Naive thymus-derived CD4-positive, alpha-beta T cell (primary cell): ENCODE measurements around the gene CCNA1. TPM values are rescaled to one million over a fixed set of nuclear protein-coding genes. Genes with fewer than 3 reads are reported as not detected.

ENCODE experiments used
- ATAC-seq: fragments of 150-1000 bp; cut with Tn5 transposase; 2 replicates; pipeline ENCODE4 v1.10.0; 2021; ENCODE audit warnings: mild to moderate bottlenecking, moderate library complexity
- CTCF ChIA-PET: fragments of 350-600 bp; sonication (Branson Sonifier 250); formaldehyde crosslinking; loops from one replicate; lab custom pipeline; 2021; ENCODE audit warnings: antibody characterized with exemption; lab: Charles Lee
- POLR2A ChIA-PET: fragments of 350-600 bp; sonication (Branson Sonifier 250); formaldehyde crosslinking; loops from one replicate; lab custom pipeline; 2021; ENCODE audit warnings: antibody characterized with exemption, inconsistent platforms; lab: Charles Lee
- DNase-seq, 9 donors: peaks; one replicate each; pipeline versions ENCODE4 v3.0.0 to v3.0.0-alpha.2; 2020 to 2022; ENCODE audit warnings: mixed read lengths in 1 of 9
- H3K27ac ChIP-seq: one replicate; pipeline ENCODE4 v1.7.0; 2013; ENCODE audit warnings: mild to moderate bottlenecking, low read depth, low read length, moderate library complexity
- H3K27me3 ChIP-seq, 2 donors: one replicate each; pipeline ENCODE4 v1.7.0; 2013; ENCODE audit warnings: low read length in 2 of 2, mild to moderate bottlenecking in 2 of 2, moderate library complexity in 2 of 2; ENCODE audit not compliant: control insufficient read depth in 2 of 2, insufficient read depth in 2 of 2
- H3K36me3 ChIP-seq, 3 experiments: 1 replicate in 2 of 3; 2 replicates in 1 of 3; pipeline ENCODE4 v1.7.0; 2013; ENCODE audit warnings: low read length in 3 of 3, mild to moderate bottlenecking in 3 of 3, moderate library complexity in 1 of 3; ENCODE audit not compliant: insufficient read depth in 3 of 3, control insufficient read depth in 2 of 3
- H3K4me1 ChIP-seq, 2 donors: one replicate each; pipeline ENCODE4 v1.7.0; 2013; ENCODE audit warnings: low read length in 2 of 2, mild to moderate bottlenecking in 2 of 2, moderate library complexity in 1 of 2; ENCODE audit not compliant: control insufficient read depth in 2 of 2, insufficient read depth in 2 of 2
- H3K4me3 ChIP-seq: 2 replicates; pipeline ENCODE4 v1.7.0; 2013; ENCODE audit warnings: mild to moderate bottlenecking, low read length
- H3K9me3 ChIP-seq, 3 experiments: 1 replicate in 2 of 3; 2 replicates in 1 of 3; pipeline ENCODE4 v1.7.0; 2013; ENCODE audit warnings: low read length in 3 of 3; ENCODE audit not compliant: control insufficient read depth in 2 of 3
- H3K27ac Mint-ChIP-seq, 9 donors: one replicate each; pipeline ENCODE4 v1.8.0; 2020 to 2022; ENCODE audit warnings: mixed read lengths in 9 of 9, mild to moderate bottlenecking in 8 of 9, moderate library complexity in 5 of 9, inconsistent platforms in 2 of 9
- H3K27me3 Mint-ChIP-seq, 5 donors: one replicate each; pipeline ENCODE4 v1.8.0; 2021 to 2022; ENCODE audit warnings: mixed read lengths in 5 of 5, mild to moderate bottlenecking in 1 of 5
- H3K36me3 Mint-ChIP-seq, 5 donors: one replicate each; pipeline ENCODE4 v1.8.0; 2020 to 2022; ENCODE audit warnings: mixed read lengths in 5 of 5, mild to moderate bottlenecking in 3 of 5, inconsistent platforms in 1 of 5
- H3K4me1 Mint-ChIP-seq, 7 donors: one replicate each; pipeline ENCODE4 v1.8.0; 2020 to 2022; ENCODE audit warnings: mixed read lengths in 7 of 7, mild to moderate bottlenecking in 3 of 7, inconsistent platforms in 1 of 7
- H3K4me3 Mint-ChIP-seq, 10 donors: one replicate each; pipeline ENCODE4 v1.8.0; 2020 to 2022; ENCODE audit warnings: mild to moderate bottlenecking in 10 of 10, mixed read lengths in 10 of 10, moderate library complexity in 6 of 10, inconsistent platforms in 2 of 10
- H3K9me3 Mint-ChIP-seq, 11 donors: one replicate each; pipeline ENCODE4 v1.8.0; 2020 to 2022; ENCODE audit warnings: mixed read lengths in 11 of 11, mild to moderate bottlenecking in 4 of 11, inconsistent platforms in 1 of 11, moderate library complexity in 1 of 11
- intact Hi-C, 2 donors: fragments of 100-400 bp; cut with micrococcal nuclease; formaldehyde crosslinking; loops; one replicate each; pipeline ENCODE4 v1.15.1; 2023
- polyA plus RNA-seq, 2 donors: library from polyadenylated mRNA; unstranded; fragments of 300-500 nt; fragmentation: Illumina TruSeq; gene quantifications; one replicate each; pipeline ENCODE4 v1.2.3, GENCODE V29; 2021
- total RNA-seq, 6 experiments: library from RNA in 5 of 6; stranded (reverse) in 5 of 6; gene quantifications; 1 replicate in 5 of 6; 2 replicates in 1 of 6; pipeline ENCODE4 v1.2.3 and lab custom pipeline; 2021 to 2026

The CCNA1 gene
- total RNA-seq (1 to 10 TPM in 1 of 5 experiments, under 1 TPM in 2, not detected in 2; 0.22 to 5.0 (median 0.69) TPM), polyA plus RNA-seq (not detected), total RNA-seq (lab: John Stamatoyannopoulos, UW) (not detected)

GRCh38 chr13:36432106-36432544 lies at the start of gene CCNA1:
Gene CCNA1 (plus strand): TSS chr13:36432495. CDS start chr13:36433057, 562 bp downstream.
- Histone ChIP-seq H3K9me3 (no peaks in the 10 kb centered on the region), H3K4me3 (no peak within 1 kb of the TSS), H3K27me3 (peaks cover 0 to 15% of the 10 kb centered on the region in 2 donors), H3K4me1 (no peaks in the 10 kb centered on the region), H3K27ac (no peak within 1 kb of the TSS), H3K36me3 (no peaks in the 10 kb centered on the region)
- peak within 1 kb of the TSS; percentile 51 to 73 (median 67) for H3K4me3 Mint-ChIP-seq
- ATAC-seq, result peak; percentile 21
- peaks cover 0 to 7% (median 0%) of the 10 kb centered on the region in 11 donors for H3K9me3 Mint-ChIP-seq
- ChIA-PET CTCF (no interaction called here), POLR2A (no interaction called here)
- H3K36me3 Mint-ChIP-seq, result peaks cover 0 to 3% (median 0%) of the 10 kb centered on the region in 5 donors
- H3K4me1 Mint-ChIP-seq, result peaks cover 0 to 29% (median 15%) of the 10 kb centered on the region in 7 donors
- peak within 1 kb of the TSS in 1 of 9 donors; percentile 68 for H3K27ac Mint-ChIP-seq
- DNase-seq, result peak in 1 of 9 donors; percentile 61
- H3K27me3 Mint-ChIP-seq, result peaks cover 62 to 79% (median 73%) of the 10 kb centered on the region in 5 donors
- intact Hi-C loops, result loop anchor here in 1 of 2 donors (5.0 kb wide), 1 partner anchor 385 kb away; the partner anchor contains the start of gene RFXAP

GRCh38 chr13:36385489-36385888 lies 46.8 kb upstream of the CCNA1 start:
- no peaks in the 10 kb centered on the region for H3K4me1 Mint-ChIP-seq
- Histone ChIP-seq H3K4me3 (no peak overlapping the region), H3K27ac (no peak overlapping the region), H3K36me3 (no peaks in the 10 kb centered on the region), H3K4me1 (no peaks in the 10 kb centered on the region), H3K9me3 (no peaks in the 10 kb centered on the region), H3K27me3 (no peaks in the 10 kb centered on the region)
- intact Hi-C loops, result no loop called here
- H3K9me3 Mint-ChIP-seq, result peaks cover 0 to 3% (median 0%) of the 10 kb centered on the region in 11 donors
- peaks cover 11 to 29% (median 20%) of the 10 kb centered on the region in 5 donors for H3K27me3 Mint-ChIP-seq
- POLR2A ChIA-PET, result no interaction called here
- no peak overlapping the region for H3K27ac Mint-ChIP-seq
- no peaks in the 10 kb centered on the region for H3K36me3 Mint-ChIP-seq
- CTCF ChIA-PET, result no interaction called here
- ATAC-seq, result no peak
- no peak for DNase-seq
- H3K4me3 Mint-ChIP-seq, result no peak overlapping the region

- H3K27ac ChIP-seq, result no peak overlapping the region
- H3K4me1 ChIP-seq, result no peaks in the 10 kb centered on the region
- H3K9me3 ChIP-seq, result no peaks in the 10 kb centered on the region
- ChIA-PET CTCF (interaction anchor here (0.7 to 1.6 kb wide), 2 partner anchors 48 to 678 kb away, joined by 3 to 4 read pairs; no protein-coding TSS in a partner anchor), POLR2A (no interaction called here)
- intact Hi-C loops, result loop anchor here (1.0 kb wide), 2 partner anchors 49 to 112 kb away; partner anchors contain the start of gene SPART (in 2 of the 2)
- no peaks in the 10 kb centered on the region for H3K27me3 ChIP-seq
- no peak overlapping the region for H3K4me3 ChIP-seq
- peaks cover 0 to 24% (median 5%) of the 10 kb centered on the region in 5 donors for H3K27me3 Mint-ChIP-seq
- H3K4me1 Mint-ChIP-seq, result peaks cover 0 to 2% (median 0%) of the 10 kb centered on the region in 7 donors
- no peaks in the 10 kb centered on the region for H3K36me3 Mint-ChIP-seq
- no peak overlapping the region for H3K27ac Mint-ChIP-seq
- peaks cover 0 to 6% (median 0%) of the 10 kb centered on the region in 11 donors for H3K9me3 Mint-ChIP-seq
- DNase-seq (no peak), ATAC-seq (peak; percentile 46)
- H3K4me3 Mint-ChIP-seq, result no peak overlapping the region
- H3K36me3 ChIP-seq, result no peaks in the 10 kb centered on the region
These were observed 37.0 kb upstream of the CCNA1 start for GRCh38 chr13:36395280-36395679.

DNA sequence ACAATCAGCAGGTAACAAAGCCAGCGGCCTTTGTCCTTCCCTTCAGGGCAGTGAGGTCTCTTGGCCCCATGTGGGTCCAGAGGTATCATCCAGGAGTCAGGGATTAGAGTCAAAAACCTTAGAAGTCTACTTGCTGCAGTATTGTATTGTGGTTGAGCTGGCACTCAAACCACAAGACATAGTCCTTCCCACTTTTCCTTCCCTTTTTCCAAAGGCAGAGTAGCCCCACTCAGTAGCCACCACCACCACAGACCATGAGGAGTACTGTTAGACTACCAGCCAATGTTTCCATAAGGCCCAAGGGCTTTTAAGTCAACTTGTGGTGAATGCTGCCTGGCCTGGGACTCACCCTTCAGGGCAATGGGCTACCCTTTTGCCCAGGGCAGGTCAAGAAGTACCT lies 27.1 kb upstream of the CCNA1 start:
- no peaks in the 10 kb centered on the region for H3K4me1 ChIP-seq
- Mint-ChIP-seq H3K9me3 (peaks cover 0 to 11% (median 0%) of the 10 kb centered on the region in 11 donors), H3K27ac (no peak overlapping the region), H3K4me1 (no peaks in the 10 kb centered on the region), H3K27me3 (peaks cover 24 to 48% (median 32%) of the 10 kb centered on the region in 5 donors), H3K4me3 (no peak overlapping the region), H3K36me3 (no peaks in the 10 kb centered on the region)
- no peaks in the 10 kb centered on the region for H3K27me3 ChIP-seq
- H3K9me3 ChIP-seq, result no peaks in the 10 kb centered on the region
- POLR2A ChIA-PET, result no interaction called here
- no peak overlapping the region for H3K27ac ChIP-seq
- CTCF ChIA-PET, result no interaction called here
- no peak overlapping the region for H3K4me3 ChIP-seq
- ATAC-seq (no peak), DNase-seq (no peak)
- intact Hi-C loops, result no loop called here
- no peaks in the 10 kb centered on the region for H3K36me3 ChIP-seq

GRCh38 chr13:36412736-36413135 lies 19.6 kb upstream of the CCNA1 start:
- Mint-ChIP-seq H3K27me3 (peaks cover 29 to 68% (median 55%) of the 10 kb centered on the region in 5 donors), H3K4me3 (no peak overlapping the region), H3K4me1 (peaks cover 0 to 36% (median 10%) of the 10 kb centered on the region in 7 donors), H3K9me3 (peaks cover 0 to 11% (median 0%) of the 10 kb centered on the region in 11 donors), H3K36me3 (peaks cover 0 to 11% (median 0%) of the 10 kb centered on the region in 5 donors), H3K27ac (no peak overlapping the region)
- ChIA-PET CTCF (no interaction called here), POLR2A (no interaction called here)
- no peaks in the 10 kb centered on the region for H3K36me3 ChIP-seq
- DNase-seq, result no peak
- no peak overlapping the region for H3K27ac ChIP-seq
- no peak overlapping the region for H3K4me3 ChIP-seq
- H3K27me3 ChIP-seq, result no peaks in the 10 kb centered on the region
- no peak for ATAC-seq
- intact Hi-C loops, result no loop called here
- no peaks in the 10 kb centered on the region for H3K9me3 ChIP-seq
- H3K4me1 ChIP-seq, result no peaks in the 10 kb centered on the region

GRCh38 chr13:36413161-36413560 lies 19.1 kb upstream of the CCNA1 start:
- POLR2A ChIA-PET, result no interaction called here
- intact Hi-C loops, result no loop called here
- no peak for ATAC-seq

More at GRCh38 chr13:36413161-36413560, 19.1 kb upstream of the CCNA1 start:
- Mint-ChIP-seq H3K4me3 (no peak overlapping the region), H3K4me1 (peaks cover 0 to 40% (median 10%) of the 10 kb centered on the region in 7 donors), H3K9me3 (peaks cover 0 to 11% (median 0%) of the 10 kb centered on the region in 11 donors), H3K27ac (no peak overlapping the region), H3K27me3 (peaks cover 24 to 67% (median 52%) of the 10 kb centered on the region in 5 donors), H3K36me3 (peaks cover 0 to 11% (median 0%) of the 10 kb centered on the region in 5 donors)
- no peak for DNase-seq
- Histone ChIP-seq H3K9me3 (no peaks in the 10 kb centered on the region), H3K27ac (no peak overlapping the region), H3K4me3 (no peak overlapping the region), H3K36me3 (no peaks in the 10 kb centered on the region), H3K27me3 (no peaks in the 10 kb centered on the region), H3K4me1 (no peaks in the 10 kb centered on the region)
- CTCF ChIA-PET, result no interaction called here
